HG03064 (cell line): ENCODE measurements around the gene SLC8A1.

Source experiments
- ATAC-seq: cut with Tn5 transposase; IDR thresholded peaks from one replicate; pipeline ENCODE4 v1.9.1; 2021; ENCODE audit warnings: low read depth; ENCODE audit not compliant: unreplicated experiment

Gene SLC8A1

GRCh38 chr2:40255103-40255502, 196.8 kb downstream of the SLC8A1 start:
- ATAC-seq, result no peak

- ATAC-seq, result no peak
Measured at GRCh38 chr2:40254611-40255010, 197.3 kb downstream of the SLC8A1 start.

- no peak for ATAC-seq
Measured at GRCh38 chr2:40251137-40251536, 200.8 kb downstream of the SLC8A1 start.

- no peak for ATAC-seq
Measured at GRCh38 chr2:40249577-40249976, 202.3 kb downstream of the SLC8A1 start.

GRCh38 chr2:40248294-40248693, 203.6 kb downstream of the SLC8A1 start:
- ATAC-seq, result no peak

- ATAC-seq, result peak; percentile 79
Measured at GRCh38 chr2:40244675-40245074, 207.2 kb downstream of the SLC8A1 start.

- ATAC-seq, result no peak
Measured at GRCh38 chr2:40244251-40244650, 207.6 kb downstream of the SLC8A1 start.

- ATAC-seq, result no peak
Measured at GRCh38 chr2:40243581-40244187, 208.2 kb downstream of the SLC8A1 start.

- no peak for ATAC-seq
Measured at GRCh38 chr2:40242315-40242714, 209.6 kb downstream of the SLC8A1 start.

GRCh38 chr2:40240070-40240469, 211.8 kb downstream of the SLC8A1 start:
- ATAC-seq, result no peak

GRCh38 chr2:40230707-40231432, 221.0 kb downstream of the SLC8A1 start:
- no peak for ATAC-seq

GRCh38 chr2:40230186-40230585, 221.7 kb downstream of the SLC8A1 start:
- ATAC-seq, result no peak

- no peak for ATAC-seq
Measured at GRCh38 chr2:40228310-40228709, 223.6 kb downstream of the SLC8A1 start.

- ATAC-seq, result no peak
Measured at GRCh38 chr2:40227210-40227609, 224.7 kb downstream of the SLC8A1 start.

GRCh38 chr2:40226637-40227036, 225.3 kb downstream of the SLC8A1 start:
- ATAC-seq, result no peak

- ATAC-seq, result no peak
Measured at GRCh38 chr2:40225670-40226210, 226.2 kb downstream of the SLC8A1 start.

GRCh38 chr2:40224318-40224717, 227.6 kb downstream of the SLC8A1 start:
- ATAC-seq, result no peak

- ATAC-seq, result no peak
Measured at GRCh38 chr2:40220177-40220925, 231.5 kb downstream of the SLC8A1 start.

GRCh38 chr2:40219141-40219540, 232.7 kb downstream of the SLC8A1 start:
- ATAC-seq, result no peak

- no peak for ATAC-seq
Measured at GRCh38 chr2:40218679-40219078, 233.2 kb downstream of the SLC8A1 start.

GRCh38 chr2:40213619-40214018, 238.3 kb downstream of the SLC8A1 start:
- ATAC-seq, result no peak
